SIG-M5 (cell line): ENCODE data around the gene SNX18.
"Not testable (repeated sequence)": the region's sequence is repeated elsewhere in the genome, so short reads cannot be mapped to it uniquely, and the experiment has no call there.

Experiments used
- DNase-seq: peaks from one replicate; lab custom pipeline; 2025; lab: John Stamatoyannopoulos, UW

The SNX18 gene

GRCh38 chr5:54517512-54518145, at the start of gene SNX18:
SNX18 (plus strand) TSS chr5:54517759; CDS start chr5:54517953, 194 bp downstream.
- peak; percentile 68 for DNase-seq

GRCh38 chr5:54469622-54470021, 47.9 kb upstream of the SNX18 start:
- no peak for DNase-seq

GRCh38 chr5:54470128-54470527, 47.4 kb upstream of the SNX18 start:
- DNase-seq: no peak

- no peak for DNase-seq
These were observed 46.9 kb upstream of the SNX18 start for GRCh38 chr5:54470677-54471076.

- no peak for DNase-seq
These were observed 46.2 kb upstream of the SNX18 start for GRCh38 chr5:54471398-54471797.

GRCh38 chr5:54476682-54477081, 40.9 kb upstream of the SNX18 start:
- no peak for DNase-seq

GRCh38 chr5:54477941-54478478, 39.5 kb upstream of the SNX18 start:
- DNase-seq: no peak

GRCh38 chr5:54480296-54480695, 37.3 kb upstream of the SNX18 start:
- DNase-seq: no peak

- no peak for DNase-seq
These were observed 33.2 kb upstream of the SNX18 start for GRCh38 chr5:54484219-54484894.

- DNase-seq: not testable (repeated sequence)
These were observed 31.9 kb upstream of the SNX18 start for GRCh38 chr5:54485659-54486058.

GRCh38 chr5:54489648-54489979, 27.9 kb upstream of the SNX18 start:
- DNase-seq: not testable (repeated sequence)

- DNase-seq: no peak
These were observed 26.2 kb upstream of the SNX18 start for GRCh38 chr5:54491326-54491725.

- no peak for DNase-seq
These were observed 25.4 kb upstream of the SNX18 start for GRCh38 chr5:54492178-54492577.

- DNase-seq: no peak
These were observed 22.5 kb upstream of the SNX18 start for GRCh38 chr5:54495027-54495426.

GRCh38 chr5:54514291-54514690, 3.3 kb upstream of the SNX18 start:
- DNase-seq: no peak

GRCh38 chr5:54514841-54515432, 2.6 kb upstream of the SNX18 start:
- no peak for DNase-seq

- DNase-seq: no peak
These were observed 1.9 kb upstream of the SNX18 start for GRCh38 chr5:54515634-54516033.

- DNase-seq: no peak
These were observed 1.4 kb upstream of the SNX18 start for GRCh38 chr5:54516051-54516655.

GRCh38 chr5:54517174-54517511, 416 bp upstream of the SNX18 start:
- no peak for DNase-seq

GRCh38 chr5:54518146-54518817, 723 bp downstream of the SNX18 start:
- DNase-seq: no peak

GRCh38 chr5:54518818-54519508, 1.4 kb downstream of the SNX18 start:
- DNase-seq: no peak

GRCh38 chr5:54519509-54519876, 1.9 kb downstream of the SNX18 start:
- DNase-seq: no peak
